Tibial nerve (tissue), 3 donors: ENCODE data around the gene UBLCP1.

Source experiments
- POLR2A ChIP-seq, 2 donors: fragments of 450-650 bp; IDR thresholded peaks; one replicate each; pipeline ENCODE4 v1.6.1; 2017; ENCODE audit warnings: antibody characterized with exemption in 2 of 2, mild to moderate bottlenecking in 2 of 2, moderate library complexity in 2 of 2
- TF ChIP-seq, protein P1 (sequence below), 5 experiments: fragments of 200-600 bp in 3 of 5; fragments of 450-650 bp in 2 of 5; sonication (generic) in 3 of 5; IDR thresholded peaks; one replicate each; pipeline ENCODE4 v1.5.1; 2016 to 2019; ENCODE audit warnings: antibody characterized with exemption in 5 of 5, mild to moderate bottlenecking in 3 of 5, moderate library complexity in 2 of 5

DNA sequence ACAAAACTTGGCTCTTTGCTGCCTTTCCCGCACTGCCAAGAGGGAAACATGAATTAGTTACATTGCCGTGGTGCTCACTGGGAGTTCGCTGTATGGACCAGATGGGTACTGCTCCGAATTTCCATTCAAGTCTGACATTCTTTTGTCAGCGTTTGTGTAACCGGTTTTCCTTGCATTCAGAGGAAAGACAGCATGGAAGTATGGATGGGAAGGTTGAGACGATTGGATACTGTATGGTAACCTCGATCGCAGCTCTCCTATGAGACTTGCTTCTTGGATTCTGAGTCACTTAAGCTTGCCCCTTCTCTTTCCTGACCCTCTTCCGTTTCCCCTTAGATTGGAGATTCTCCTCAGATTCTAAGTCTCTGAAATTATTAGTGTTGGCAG, 625 bp upstream of the UBLCP1 start:
- TF ChIP-seq, protein P1, sequence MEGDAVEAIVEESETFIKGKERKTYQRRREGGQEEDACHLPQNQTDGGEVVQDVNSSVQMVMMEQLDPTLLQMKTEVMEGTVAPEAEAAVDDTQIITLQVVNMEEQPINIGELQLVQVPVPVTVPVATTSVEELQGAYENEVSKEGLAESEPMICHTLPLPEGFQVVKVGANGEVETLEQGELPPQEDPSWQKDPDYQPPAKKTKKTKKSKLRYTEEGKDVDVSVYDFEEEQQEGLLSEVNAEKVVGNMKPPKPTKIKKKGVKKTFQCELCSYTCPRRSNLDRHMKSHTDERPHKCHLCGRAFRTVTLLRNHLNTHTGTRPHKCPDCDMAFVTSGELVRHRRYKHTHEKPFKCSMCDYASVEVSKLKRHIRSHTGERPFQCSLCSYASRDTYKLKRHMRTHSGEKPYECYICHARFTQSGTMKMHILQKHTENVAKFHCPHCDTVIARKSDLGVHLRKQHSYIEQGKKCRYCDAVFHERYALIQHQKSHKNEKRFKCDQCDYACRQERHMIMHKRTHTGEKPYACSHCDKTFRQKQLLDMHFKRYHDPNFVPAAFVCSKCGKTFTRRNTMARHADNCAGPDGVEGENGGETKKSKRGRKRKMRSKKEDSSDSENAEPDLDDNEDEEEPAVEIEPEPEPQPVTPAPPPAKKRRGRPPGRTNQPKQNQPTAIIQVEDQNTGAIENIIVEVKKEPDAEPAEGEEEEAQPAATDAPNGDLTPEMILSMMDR (IDR thresholded peaks at IDR 0.05), result no peak
- no peak for TF ChIP-seq POLR2A (IDR thresholded peaks at IDR 0.05)
